Measurements from ENCODE around the gene DIAPH3. TPM values are rescaled to one million over a fixed set of nuclear protein-coding genes. Genes with fewer than 3 reads are reported as not detected.

The DIAPH3 gene
- total RNA-seq, 1 donor from 2014 or later, result 2.6 TPM

DNA sequence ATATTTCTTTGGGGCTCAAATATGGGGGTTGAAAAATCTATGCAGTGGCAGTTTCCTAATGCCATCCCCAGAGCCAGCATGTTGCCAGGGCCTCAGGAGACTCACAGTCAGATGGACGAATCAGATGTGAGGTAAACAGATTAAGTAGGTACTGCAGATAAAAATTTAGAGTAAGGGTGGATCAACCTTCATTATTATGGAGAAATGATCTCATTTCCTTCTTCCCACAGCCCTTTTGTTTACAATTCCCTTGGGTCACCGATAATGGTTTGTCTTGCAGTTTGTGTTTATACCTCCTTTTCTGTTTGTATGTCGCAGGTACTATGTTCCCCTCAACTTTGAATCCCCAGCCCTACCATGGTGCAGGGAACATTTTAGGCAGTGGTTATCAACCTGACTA lies 20.0 kb downstream of the DIAPH3 start:
- no peak for DNase-seq
- no peak overlapping the region for H3K27ac Mint-ChIP-seq (ENCODE audit: unreplicated experiment)
- peaks cover 10% of the 10 kb centered on the region for H3K4me1 Mint-ChIP-seq (ENCODE audit: low read depth, unreplicated experiment)
- no peaks in the 10 kb centered on the region for H3K27me3 Mint-ChIP-seq (ENCODE audit: unreplicated experiment)
- no peak overlapping the region for H3K4me3 Mint-ChIP-seq (ENCODE audit: unreplicated experiment)
- H3K36me3 Mint-ChIP-seq (ENCODE audit: unreplicated experiment), result no peaks in the 10 kb centered on the region
- H3K9me3 Mint-ChIP-seq (ENCODE audit: unreplicated experiment), result peaks cover 3% of the 10 kb centered on the region
- TF ChIP-seq, protein P1, sequence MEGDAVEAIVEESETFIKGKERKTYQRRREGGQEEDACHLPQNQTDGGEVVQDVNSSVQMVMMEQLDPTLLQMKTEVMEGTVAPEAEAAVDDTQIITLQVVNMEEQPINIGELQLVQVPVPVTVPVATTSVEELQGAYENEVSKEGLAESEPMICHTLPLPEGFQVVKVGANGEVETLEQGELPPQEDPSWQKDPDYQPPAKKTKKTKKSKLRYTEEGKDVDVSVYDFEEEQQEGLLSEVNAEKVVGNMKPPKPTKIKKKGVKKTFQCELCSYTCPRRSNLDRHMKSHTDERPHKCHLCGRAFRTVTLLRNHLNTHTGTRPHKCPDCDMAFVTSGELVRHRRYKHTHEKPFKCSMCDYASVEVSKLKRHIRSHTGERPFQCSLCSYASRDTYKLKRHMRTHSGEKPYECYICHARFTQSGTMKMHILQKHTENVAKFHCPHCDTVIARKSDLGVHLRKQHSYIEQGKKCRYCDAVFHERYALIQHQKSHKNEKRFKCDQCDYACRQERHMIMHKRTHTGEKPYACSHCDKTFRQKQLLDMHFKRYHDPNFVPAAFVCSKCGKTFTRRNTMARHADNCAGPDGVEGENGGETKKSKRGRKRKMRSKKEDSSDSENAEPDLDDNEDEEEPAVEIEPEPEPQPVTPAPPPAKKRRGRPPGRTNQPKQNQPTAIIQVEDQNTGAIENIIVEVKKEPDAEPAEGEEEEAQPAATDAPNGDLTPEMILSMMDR (IDR thresholded peaks at IDR 0.05; ENCODE audit: partially characterized antibody, unreplicated experiment), result no peak

DNA sequence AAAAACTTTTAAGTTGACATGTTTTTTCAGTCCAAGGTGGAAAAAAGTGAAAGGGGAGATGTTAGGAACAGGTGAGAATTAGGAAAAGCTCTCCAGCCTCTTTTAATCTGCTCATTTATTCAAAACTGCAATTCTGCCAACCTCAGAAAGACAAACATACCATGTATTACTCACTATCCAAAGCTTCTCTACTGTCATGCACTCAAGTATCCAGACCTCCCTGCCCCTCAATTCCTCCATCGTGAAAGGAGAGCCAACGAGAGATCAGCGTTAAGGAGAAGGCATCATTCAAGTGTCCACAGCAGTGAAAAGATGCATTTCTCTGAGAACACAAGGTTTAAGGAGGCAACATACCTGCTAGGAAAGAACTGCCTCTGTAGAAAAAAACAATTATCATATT lies 24.5 kb downstream of the DIAPH3 start:
- Mint-ChIP-seq H3K27me3 (ENCODE audit: unreplicated experiment) (no peaks in the 10 kb centered on the region), H3K9me3 (ENCODE audit: unreplicated experiment) (no peaks in the 10 kb centered on the region), H3K4me3 (ENCODE audit: unreplicated experiment) (no peak overlapping the region), H3K27ac (ENCODE audit: unreplicated experiment) (no peak overlapping the region), H3K36me3 (ENCODE audit: unreplicated experiment) (no peaks in the 10 kb centered on the region), H3K4me1 (ENCODE audit: low read depth, unreplicated experiment) (peaks cover 10% of the 10 kb centered on the region)
- no peak for DNase-seq
- TF ChIP-seq, protein P1 (IDR thresholded peaks at IDR 0.05; ENCODE audit: partially characterized antibody, unreplicated experiment), result no peak

DNA sequence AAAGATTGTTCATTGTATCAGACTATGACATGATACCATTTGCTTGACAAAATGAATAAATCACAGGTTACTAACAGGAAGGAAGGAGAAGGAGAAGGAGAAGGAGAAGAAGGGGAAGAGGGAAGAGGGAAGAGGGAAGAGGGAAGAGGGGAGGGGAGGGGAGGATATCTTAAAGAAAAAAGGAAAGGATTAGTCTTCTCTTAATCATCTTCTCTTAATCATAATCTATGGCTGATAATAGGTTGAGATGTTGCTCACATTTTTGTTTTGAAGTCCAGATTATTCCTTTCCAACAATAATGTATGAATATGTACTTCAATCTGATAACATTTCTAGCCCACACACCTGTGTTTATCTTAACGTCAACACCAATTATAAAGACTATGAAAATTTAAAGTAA lies 25.1 kb downstream of the DIAPH3 start:
- Mint-ChIP-seq H3K9me3 (ENCODE audit: unreplicated experiment) (no peaks in the 10 kb centered on the region), H3K27me3 (ENCODE audit: unreplicated experiment) (no peaks in the 10 kb centered on the region), H3K27ac (ENCODE audit: unreplicated experiment) (no peak overlapping the region), H3K36me3 (ENCODE audit: unreplicated experiment) (no peaks in the 10 kb centered on the region), H3K4me1 (ENCODE audit: low read depth, unreplicated experiment) (peaks cover 6% of the 10 kb centered on the region), H3K4me3 (ENCODE audit: unreplicated experiment) (no peak overlapping the region)
- TF ChIP-seq, protein P1 (IDR thresholded peaks at IDR 0.05; ENCODE audit: partially characterized antibody, unreplicated experiment), result no peak
- DNase-seq, result no peak

GRCh38 chr13:60137911-60138560 lies 25.7 kb downstream of the DIAPH3 start:
- TF ChIP-seq, protein P1 (IDR thresholded peaks at IDR 0.05; ENCODE audit: partially characterized antibody, unreplicated experiment), result no peak
- Mint-ChIP-seq H3K36me3 (ENCODE audit: unreplicated experiment) (no peaks in the 10 kb centered on the region), H3K27ac (ENCODE audit: unreplicated experiment) (no peak overlapping the region), H3K4me3 (ENCODE audit: unreplicated experiment) (no peak overlapping the region), H3K9me3 (ENCODE audit: unreplicated experiment) (no peaks in the 10 kb centered on the region), H3K27me3 (ENCODE audit: unreplicated experiment) (no peaks in the 10 kb centered on the region), H3K4me1 (ENCODE audit: low read depth, unreplicated experiment) (no peaks in the 10 kb centered on the region)
- DNase-seq, result no peak

GRCh38 chr13:60135344-60135743 lies 28.4 kb downstream of the DIAPH3 start:
- TF ChIP-seq, protein P1 (IDR thresholded peaks at IDR 0.05; ENCODE audit: partially characterized antibody, unreplicated experiment), result no peak
- Mint-ChIP-seq H3K27ac (ENCODE audit: unreplicated experiment) (no peak overlapping the region), H3K4me3 (ENCODE audit: unreplicated experiment) (no peak overlapping the region), H3K27me3 (ENCODE audit: unreplicated experiment) (no peaks in the 10 kb centered on the region), H3K9me3 (ENCODE audit: unreplicated experiment) (no peaks in the 10 kb centered on the region), H3K36me3 (ENCODE audit: unreplicated experiment) (no peaks in the 10 kb centered on the region), H3K4me1 (ENCODE audit: low read depth, unreplicated experiment) (no peaks in the 10 kb centered on the region)
- DNase-seq, result no peak
